ENCODE results near the gene ERG28. TPM values are rescaled to one million over a fixed set of nuclear protein-coding genes. Genes with fewer than 3 reads are reported as not detected.
A peak's percentile ranks its signal among the peaks of the same experiment; 100 is the strongest.

Gene ERG28
- total RNA-seq, 1 donor from 2014 or later = 35.0 TPM

- H3K27me3 Mint-ChIP-seq (ENCODE audit: unreplicated experiment) = no peaks in the 10 kb centered on the region
- H3K36me3 Mint-ChIP-seq (ENCODE audit: low read depth, unreplicated experiment) = peaks cover 28% of the 10 kb centered on the region
- no peak overlapping the region for H3K27ac Mint-ChIP-seq (ENCODE audit: unreplicated experiment)
- H3K4me1 Mint-ChIP-seq (ENCODE audit: unreplicated experiment) = peaks cover 5% of the 10 kb centered on the region
- H3K4me3 Mint-ChIP-seq (ENCODE audit: unreplicated experiment) = no peak overlapping the region
- TF ChIP-seq, protein P1, sequence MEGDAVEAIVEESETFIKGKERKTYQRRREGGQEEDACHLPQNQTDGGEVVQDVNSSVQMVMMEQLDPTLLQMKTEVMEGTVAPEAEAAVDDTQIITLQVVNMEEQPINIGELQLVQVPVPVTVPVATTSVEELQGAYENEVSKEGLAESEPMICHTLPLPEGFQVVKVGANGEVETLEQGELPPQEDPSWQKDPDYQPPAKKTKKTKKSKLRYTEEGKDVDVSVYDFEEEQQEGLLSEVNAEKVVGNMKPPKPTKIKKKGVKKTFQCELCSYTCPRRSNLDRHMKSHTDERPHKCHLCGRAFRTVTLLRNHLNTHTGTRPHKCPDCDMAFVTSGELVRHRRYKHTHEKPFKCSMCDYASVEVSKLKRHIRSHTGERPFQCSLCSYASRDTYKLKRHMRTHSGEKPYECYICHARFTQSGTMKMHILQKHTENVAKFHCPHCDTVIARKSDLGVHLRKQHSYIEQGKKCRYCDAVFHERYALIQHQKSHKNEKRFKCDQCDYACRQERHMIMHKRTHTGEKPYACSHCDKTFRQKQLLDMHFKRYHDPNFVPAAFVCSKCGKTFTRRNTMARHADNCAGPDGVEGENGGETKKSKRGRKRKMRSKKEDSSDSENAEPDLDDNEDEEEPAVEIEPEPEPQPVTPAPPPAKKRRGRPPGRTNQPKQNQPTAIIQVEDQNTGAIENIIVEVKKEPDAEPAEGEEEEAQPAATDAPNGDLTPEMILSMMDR (IDR thresholded peaks at IDR 0.05; ENCODE audit: unreplicated experiment) = no peak
- no peak for DNase-seq (ENCODE audit: low spot score)
- no peaks in the 10 kb centered on the region for H3K9me3 Mint-ChIP-seq (ENCODE audit: unreplicated experiment)
Observed at GRCh38 chr14:75625034-75625433, 35.6 kb downstream of the ERG28 start.

DNA sequence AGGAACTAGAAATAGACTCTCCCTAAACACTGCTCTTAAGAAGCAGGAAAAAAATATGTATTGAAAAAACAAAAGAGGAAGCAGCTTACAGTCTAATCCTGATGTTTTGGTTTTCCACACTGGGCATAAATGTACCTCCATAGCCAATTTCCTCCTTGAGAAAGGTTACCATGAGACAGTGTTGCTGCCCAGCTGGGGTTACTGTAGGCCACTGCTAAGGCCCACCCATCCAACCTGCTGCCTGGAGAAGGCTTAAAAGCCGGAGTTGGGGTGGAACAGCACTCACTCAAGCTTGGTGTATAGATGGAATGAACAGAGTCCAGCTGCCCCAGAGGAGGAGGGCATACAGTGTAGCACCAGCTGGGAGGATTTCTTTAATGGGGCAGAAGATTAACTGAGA lies 41.1 kb downstream of the ERG28 start:
- TF ChIP-seq, protein P1 (IDR thresholded peaks at IDR 0.05; ENCODE audit: unreplicated experiment) = no peak
- peaks cover 18% of the 10 kb centered on the region for H3K36me3 Mint-ChIP-seq (ENCODE audit: low read depth, unreplicated experiment)
- peaks cover 13% of the 10 kb centered on the region for H3K4me1 Mint-ChIP-seq (ENCODE audit: unreplicated experiment)
- no peak overlapping the region for H3K27ac Mint-ChIP-seq (ENCODE audit: unreplicated experiment)
- H3K9me3 Mint-ChIP-seq (ENCODE audit: unreplicated experiment) = no peaks in the 10 kb centered on the region
- DNase-seq (ENCODE audit: low spot score) = no peak
- H3K4me3 Mint-ChIP-seq (ENCODE audit: unreplicated experiment) = peak overlapping the region; percentile 6
- peaks cover 2% of the 10 kb centered on the region for H3K27me3 Mint-ChIP-seq (ENCODE audit: unreplicated experiment)

DNA sequence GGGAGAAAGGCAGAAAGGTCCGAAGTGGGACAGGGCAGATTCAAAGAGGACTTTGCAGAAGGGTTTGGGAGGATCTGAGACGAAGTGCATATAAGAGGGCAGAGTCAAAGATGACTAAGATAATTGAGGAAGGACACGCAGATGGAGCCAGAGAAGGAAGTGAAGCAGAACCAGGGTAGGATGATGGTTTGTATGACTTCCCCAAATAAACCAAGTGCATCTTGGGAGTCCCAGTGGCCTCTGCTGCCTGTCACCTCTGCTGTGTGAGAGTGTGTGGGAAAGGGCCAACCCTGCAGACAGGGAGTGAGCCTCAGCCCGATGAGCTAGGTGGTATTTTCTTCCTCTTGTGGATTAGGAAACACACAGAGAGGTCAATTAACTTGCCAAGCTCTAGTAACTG lies 45.5 kb downstream of the ERG28 start:
- Mint-ChIP-seq H3K9me3 (ENCODE audit: unreplicated experiment) (no peaks in the 10 kb centered on the region), H3K27ac (ENCODE audit: unreplicated experiment) (no peak overlapping the region), H3K4me1 (ENCODE audit: unreplicated experiment) (peaks cover 18% of the 10 kb centered on the region), H3K27me3 (ENCODE audit: unreplicated experiment) (peaks cover 4% of the 10 kb centered on the region), H3K36me3 (ENCODE audit: low read depth, unreplicated experiment) (peaks cover 44% of the 10 kb centered on the region), H3K4me3 (ENCODE audit: unreplicated experiment) (no peak overlapping the region)
- no peak for DNase-seq (ENCODE audit: low spot score)
- TF ChIP-seq, protein P1 (IDR thresholded peaks at IDR 0.05; ENCODE audit: unreplicated experiment) = no peak

DNA sequence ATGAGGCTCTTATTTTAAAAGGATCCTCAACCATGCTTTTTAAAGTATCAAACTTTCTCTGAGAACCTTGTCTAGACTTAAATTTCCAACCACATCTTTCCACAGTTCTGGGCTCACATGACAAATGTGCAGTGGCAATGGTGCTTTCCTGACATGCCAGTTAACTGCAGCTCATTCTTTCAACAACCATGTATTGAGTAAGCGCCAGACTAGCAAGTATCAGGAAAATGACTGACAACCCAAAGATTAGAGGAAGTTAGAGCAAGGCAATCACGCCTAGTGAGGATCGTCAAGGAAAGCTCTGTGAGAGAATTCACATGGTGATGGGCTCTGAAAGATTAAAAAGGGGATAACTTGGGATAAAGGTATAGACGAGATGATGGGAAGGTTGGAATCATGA lies 46.5 kb downstream of the ERG28 start:
- Mint-ChIP-seq H3K4me3 (ENCODE audit: unreplicated experiment) (peak overlapping the region; percentile 71), H3K27ac (ENCODE audit: unreplicated experiment) (no peak overlapping the region), H3K36me3 (ENCODE audit: low read depth, unreplicated experiment) (peaks cover 45% of the 10 kb centered on the region), H3K9me3 (ENCODE audit: unreplicated experiment) (no peaks in the 10 kb centered on the region), H3K27me3 (ENCODE audit: unreplicated experiment) (peaks cover 4% of the 10 kb centered on the region), H3K4me1 (ENCODE audit: unreplicated experiment) (peaks cover 19% of the 10 kb centered on the region)
- TF ChIP-seq, protein P1 (IDR thresholded peaks at IDR 0.05; ENCODE audit: unreplicated experiment) = no peak
- DNase-seq (ENCODE audit: low spot score) = no peak

DNA sequence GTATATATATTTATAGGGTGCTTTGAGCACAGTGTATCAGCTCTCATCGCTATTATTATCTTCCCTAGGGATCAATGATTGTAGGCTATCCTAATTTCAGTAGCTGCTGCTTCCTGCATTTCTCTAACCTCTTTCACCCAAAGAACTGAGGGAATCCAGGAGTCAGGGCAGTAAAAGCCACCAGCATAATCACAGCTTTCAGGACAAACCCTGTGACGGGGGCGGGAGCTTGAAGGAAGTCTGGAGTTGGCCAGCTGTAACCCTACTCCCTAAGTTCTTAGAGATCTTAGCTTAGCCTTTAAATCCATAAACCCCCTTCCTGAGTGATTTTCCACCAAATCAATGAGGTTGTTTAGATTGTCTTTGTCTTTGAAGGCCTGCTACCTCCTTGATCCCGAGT lies 48.5 kb downstream of the ERG28 start:
- DNase-seq (ENCODE audit: low spot score) = no peak
- Mint-ChIP-seq H3K9me3 (ENCODE audit: unreplicated experiment) (no peaks in the 10 kb centered on the region), H3K27ac (ENCODE audit: unreplicated experiment) (no peak overlapping the region), H3K4me1 (ENCODE audit: unreplicated experiment) (peaks cover 35% of the 10 kb centered on the region), H3K36me3 (ENCODE audit: low read depth, unreplicated experiment) (peaks cover 57% of the 10 kb centered on the region), H3K4me3 (ENCODE audit: unreplicated experiment) (no peak overlapping the region), H3K27me3 (ENCODE audit: unreplicated experiment) (peaks cover 6% of the 10 kb centered on the region)
- TF ChIP-seq, protein P1 (IDR thresholded peaks at IDR 0.05; ENCODE audit: unreplicated experiment) = no peak

Data from endothelial cell (in vitro differentiated cells).